Caki2 (cell line): ENCODE data around the gene NNT. TPM values are rescaled to one million over a fixed set of nuclear protein-coding genes. Genes with fewer than 3 reads are reported as not detected.
A peak's percentile ranks its signal among the peaks of the same experiment; 100 is the strongest.

Experiments
- DNase-seq: peaks from one replicate; pipeline ENCODE4 v3.0.0-alpha.2; 2015; ENCODE audit warnings: low read depth
- in situ Hi-C: cut with HindIII; loops from 2 replicates; pipeline ENCODE4 v1.10.0; 2016; ENCODE audit warnings: low sequenced_read_pairs, low pct_unique_long_range_greater_than_20kb, mixed read lengths
- total RNA-seq: library from RNA; depleted of rRNA; stranded (reverse); fragments of >200 nt; shearing (Covaris generic); gene quantifications from 2 replicates; pipeline ENCODE4 v1.2.3, GENCODE V29; 2014; ENCODE audit warnings: low replicate concordance

The NNT gene
- total RNA-seq, 1 experiment from 2014 or later, result 32.5 TPM

- in situ Hi-C loops, result no loop called here
- no peak for DNase-seq
Observed at GRCh38 chr5:43615445-43616184, 12.6 kb downstream of the NNT start.

- no peak for DNase-seq
- in situ Hi-C loops, result no loop called here
Observed at GRCh38 chr5:43616535-43616934, 13.6 kb downstream of the NNT start.

- in situ Hi-C loops, result no loop called here
- no peak for DNase-seq
Observed at GRCh38 chr5:43619380-43619779, 16.4 kb downstream of the NNT start.

- DNase-seq, result no peak
- in situ Hi-C loops, result no loop called here
Observed at GRCh38 chr5:43619911-43620310, 16.9 kb downstream of the NNT start.

GRCh38 chr5:43620944-43621505, 18.0 kb downstream of the NNT start:
- in situ Hi-C loops, result no loop called here
- DNase-seq, result no peak

- DNase-seq, result no peak
- in situ Hi-C loops, result no loop called here
Observed at GRCh38 chr5:43622074-43622473, 19.1 kb downstream of the NNT start.

GRCh38 chr5:43623048-43623680, 20.2 kb downstream of the NNT start:
- in situ Hi-C loops, result no loop called here
- DNase-seq, result no peak

- in situ Hi-C loops, result no loop called here
- peak; percentile 60 for DNase-seq
Observed at GRCh38 chr5:43627028-43627427, 24.0 kb downstream of the NNT start.

- DNase-seq, result peak; percentile 60
- in situ Hi-C loops, result no loop called here
Observed at GRCh38 chr5:43631182-43631910, 28.4 kb downstream of the NNT start.

GRCh38 chr5:43634621-43635020, 31.6 kb downstream of the NNT start:
- no peak for DNase-seq
- in situ Hi-C loops, result no loop called here

GRCh38 chr5:43635374-43635773, 32.4 kb downstream of the NNT start:
- no peak for DNase-seq
- in situ Hi-C loops, result no loop called here

- no peak for DNase-seq
- in situ Hi-C loops, result no loop called here
Observed at GRCh38 chr5:43636076-43636475, 33.1 kb downstream of the NNT start.

GRCh38 chr5:43637416-43637815, 34.4 kb downstream of the NNT start:
- in situ Hi-C loops, result no loop called here
- no peak for DNase-seq

GRCh38 chr5:43638107-43638506, 35.1 kb downstream of the NNT start:
- no peak for DNase-seq
- in situ Hi-C loops, result no loop called here

- in situ Hi-C loops, result no loop called here
- no peak for DNase-seq
Observed at GRCh38 chr5:43638546-43638945, 35.6 kb downstream of the NNT start.

- in situ Hi-C loops, result no loop called here
- DNase-seq, result no peak
Observed at GRCh38 chr5:43639566-43639965, 36.6 kb downstream of the NNT start.

- in situ Hi-C loops, result no loop called here
Observed at GRCh38 chr5:43642428-43642827, 39.4 kb downstream of the NNT start.

GRCh38 chr5:43643327-43643726, 40.3 kb downstream of the NNT start:
- DNase-seq, result no peak
- in situ Hi-C loops, result no loop called here

More at GRCh38 chr5:43642428-43642827, 39.4 kb downstream of the NNT start:
- no peak for DNase-seq

GRCh38 chr5:43643750-43644149, 40.8 kb downstream of the NNT start:
- DNase-seq, result no peak
- in situ Hi-C loops, result no loop called here
